Measurements from ENCODE around the gene PMF1.

DNA sequence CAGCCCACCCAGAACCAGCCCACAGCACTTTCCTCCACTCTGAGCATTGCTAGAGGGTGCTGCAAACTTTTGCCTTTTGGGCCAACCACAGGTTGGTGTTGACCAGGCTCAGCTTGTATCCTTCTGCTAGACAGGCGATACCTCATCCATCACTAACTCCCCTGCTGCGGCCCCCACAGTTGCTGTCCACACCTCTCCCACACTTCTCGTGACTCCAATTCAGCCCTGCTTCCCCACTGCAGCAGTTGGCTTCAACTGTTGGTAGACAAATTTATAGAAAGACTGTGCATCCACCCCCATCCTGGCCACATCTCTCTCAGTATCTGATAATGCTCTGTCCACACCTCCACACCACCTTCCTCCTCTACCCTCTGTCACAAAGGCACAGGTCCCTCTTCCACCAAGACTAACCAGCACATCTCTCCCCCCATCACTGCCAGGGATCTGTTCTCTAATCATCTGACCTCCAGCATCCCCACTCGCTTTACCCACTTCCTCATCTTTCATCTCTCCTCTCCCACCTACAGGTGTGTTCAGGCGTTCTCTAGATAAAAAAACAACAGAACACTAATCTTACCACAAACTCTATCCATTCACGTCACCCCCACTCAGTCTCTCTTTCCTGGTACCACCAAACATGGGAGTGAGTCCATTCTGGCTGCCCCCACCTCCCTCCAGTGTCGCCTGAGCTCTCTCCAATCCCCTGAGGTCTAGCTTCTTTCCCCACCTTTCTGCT lies 34.7 kb upstream of the PMF1 start:
- TF ChIP-seq EGR1 (IDR thresholded peaks at IDR 0.05) (no peak), TAF1 (IDR thresholded peaks at IDR 0.05; ENCODE audit: low read depth) (no peak), RAD21 (IDR thresholded peaks at IDR 0.05; ENCODE audit: low read depth) (no peak), NFIC (IDR thresholded peaks at IDR 0.05) (no peak), YY1 (IDR thresholded peaks at IDR 0.05; ENCODE audit: low read depth) (no peak), CEBPB (IDR thresholded peaks at IDR 0.05) (no peak), TCF12 (IDR thresholded peaks at IDR 0.05; ENCODE audit: low read depth) (no peak), EP300 (IDR thresholded peaks at IDR 0.05; ENCODE audit: borderline replicate concordance) (no peak)
- TF ChIP-seq, protein P1, sequence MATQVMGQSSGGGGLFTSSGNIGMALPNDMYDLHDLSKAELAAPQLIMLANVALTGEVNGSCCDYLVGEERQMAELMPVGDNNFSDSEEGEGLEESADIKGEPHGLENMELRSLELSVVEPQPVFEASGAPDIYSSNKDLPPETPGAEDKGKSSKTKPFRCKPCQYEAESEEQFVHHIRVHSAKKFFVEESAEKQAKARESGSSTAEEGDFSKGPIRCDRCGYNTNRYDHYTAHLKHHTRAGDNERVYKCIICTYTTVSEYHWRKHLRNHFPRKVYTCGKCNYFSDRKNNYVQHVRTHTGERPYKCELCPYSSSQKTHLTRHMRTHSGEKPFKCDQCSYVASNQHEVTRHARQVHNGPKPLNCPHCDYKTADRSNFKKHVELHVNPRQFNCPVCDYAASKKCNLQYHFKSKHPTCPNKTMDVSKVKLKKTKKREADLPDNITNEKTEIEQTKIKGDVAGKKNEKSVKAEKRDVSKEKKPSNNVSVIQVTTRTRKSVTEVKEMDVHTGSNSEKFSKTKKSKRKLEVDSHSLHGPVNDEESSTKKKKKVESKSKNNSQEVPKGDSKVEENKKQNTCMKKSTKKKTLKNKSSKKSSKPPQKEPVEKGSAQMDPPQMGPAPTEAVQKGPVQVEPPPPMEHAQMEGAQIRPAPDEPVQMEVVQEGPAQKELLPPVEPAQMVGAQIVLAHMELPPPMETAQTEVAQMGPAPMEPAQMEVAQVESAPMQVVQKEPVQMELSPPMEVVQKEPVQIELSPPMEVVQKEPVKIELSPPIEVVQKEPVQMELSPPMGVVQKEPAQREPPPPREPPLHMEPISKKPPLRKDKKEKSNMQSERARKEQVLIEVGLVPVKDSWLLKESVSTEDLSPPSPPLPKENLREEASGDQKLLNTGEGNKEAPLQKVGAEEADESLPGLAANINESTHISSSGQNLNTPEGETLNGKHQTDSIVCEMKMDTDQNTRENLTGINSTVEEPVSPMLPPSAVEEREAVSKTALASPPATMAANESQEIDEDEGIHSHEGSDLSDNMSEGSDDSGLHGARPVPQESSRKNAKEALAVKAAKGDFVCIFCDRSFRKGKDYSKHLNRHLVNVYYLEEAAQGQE (IDR thresholded peaks at IDR 0.05; ENCODE audit: low read depth): no peak
